K562 (cell line): ENCODE measurements around the gene SIAE. TPM values are rescaled to one million over a fixed set of nuclear protein-coding genes. Genes with fewer than 3 reads are reported as not detected.

Experiments
- ARID1B ChIP-seq: fragments of 450-650 bp; IDR thresholded peaks from 2 replicates; pipeline ENCODE4 v1.6.1; 2016; ENCODE audit warnings: antibody characterized with exemption, mild to moderate bottlenecking, inconsistent platforms
- CCNT2 ChIP-seq: IDR thresholded peaks from 2 replicates; pipeline ENCODE4 v1.6.1; 2011; ENCODE audit warnings: borderline replicate concordance, low read depth, mild to moderate bottlenecking, moderate library complexity, mixed read lengths, low read length; ENCODE audit not compliant: insufficient read length; ENCODE audit errors: extremely low read depth
- DIDO1 ChIP-seq: fragments of 450-650 bp; IDR thresholded peaks from 2 replicates; pipeline ENCODE4 v1.6.1; 2016; ENCODE audit warnings: low read depth, missing biosample characterization, missing genetic modification characterization
- JUND ChIP-seq, 2 experiments: IDR thresholded peaks; 2 replicates in 1 of 2; 3 replicates in 1 of 2; pipeline ENCODE4 v1.6.1; 2011; ENCODE audit warnings: borderline replicate concordance in 2 of 2, low read depth in 2 of 2, low read length in 2 of 2, improper control_type of control experiment in 1 of 2, missing biosample characterization in 1 of 2, missing genetic modification characterization in 1 of 2, missing genetic modification reagents in 1 of 2
- KLF16 ChIP-seq: IDR thresholded peaks from 2 replicates; pipeline ENCODE4 v1.6.1; 2016; ENCODE audit warnings: antibody characterized with exemption
- MAFK ChIP-seq: IDR thresholded peaks from 2 replicates; pipeline ENCODE4 v1.6.1; 2011; ENCODE audit warnings: low read length, improper control_type of control experiment
- MTA3 ChIP-seq: fragments of 450-650 bp; formaldehyde crosslinking; IDR thresholded peaks from 2 replicates; pipeline ENCODE4 v1.6.1; 2017; ENCODE audit warnings: mild to moderate bottlenecking, borderline replicate concordance
- NBN ChIP-seq: fragments of 450-650 bp; IDR thresholded peaks from 2 replicates; pipeline ENCODE4 v1.6.1; 2016; ENCODE audit warnings: low read depth, mild to moderate bottlenecking
- NFE2 ChIP-seq: IDR thresholded peaks from 2 replicates; pipeline ENCODE4 v1.6.1; 2014; ENCODE audit warnings: antibody characterized with exemption, low read depth
- NFE2L1 ChIP-seq: fragments of 450-650 bp; IDR thresholded peaks from 2 replicates; pipeline ENCODE4 v1.6.1; 2016; ENCODE audit warnings: missing genetic modification characterization, low read depth, mild to moderate bottlenecking, missing compliant biosample characterization, moderate library complexity, borderline replicate concordance
- PBX2 ChIP-seq, 2 experiments: IDR thresholded peaks in 1 of 2; conservative IDR thresholded peaks in 1 of 2; 2 replicates each; pipeline ENCODE4 v1.6.1; 2016; ENCODE audit warnings: low read depth in 2 of 2, mild to moderate bottlenecking in 1 of 2, missing compliant biosample characterization in 1 of 2, missing genetic modification characterization in 1 of 2, moderate library complexity in 1 of 2
- PKNOX1 ChIP-seq: fragments of 450-650 bp; IDR thresholded peaks from 2 replicates; pipeline ENCODE4 v1.6.1; 2016
- SMARCE1 ChIP-seq: fragments of 450-650 bp; IDR thresholded peaks from 2 replicates; pipeline ENCODE4 v1.7.1; 2016; ENCODE audit warnings: mild to moderate bottlenecking
- SNIP1 ChIP-seq: fragments of 450-650 bp; IDR thresholded peaks from 2 replicates; pipeline ENCODE4 v1.7.1; 2017; ENCODE audit warnings: low read depth, mild to moderate bottlenecking
- TCF7 ChIP-seq: sonication (generic); IDR thresholded peaks from 2 replicates; pipeline ENCODE4 v1.6.1; 2016; ENCODE audit warnings: antibody characterized with exemption, borderline replicate concordance
- TRIM24 ChIP-seq, 2 experiments: fragments of 450-650 bp; IDR thresholded peaks; 2 replicates each; pipeline ENCODE4 v1.6.1; 2016
- TSHZ1 ChIP-seq: fragments of 250-450 bp; sonication (Bioruptor Pico); IDR thresholded peaks from 2 replicates; pipeline ENCODE4 v1.4.0; 2020; ENCODE audit warnings: mild to moderate bottlenecking, moderate library complexity
- ZFP30 ChIP-seq: fragments of 250-450 bp; sonication (Bioruptor Pico); IDR thresholded peaks from 2 replicates; pipeline ENCODE4 v1.8.0; 2022; ENCODE audit warnings: moderate library complexity, mild to moderate bottlenecking, inconsistent platforms, borderline replicate concordance
- ZNF184 ChIP-seq: sonication (generic); formaldehyde crosslinking; IDR thresholded peaks from 2 replicates; pipeline ENCODE4 v1.5.0; 2020; ENCODE audit warnings: missing genetic modification reagents
- ZNF316 ChIP-seq: fragments of 450-650 bp; IDR thresholded peaks from 2 replicates; pipeline ENCODE4 v1.6.1; 2016
- polyA plus RNA-seq, 8 experiments: library from polyadenylated mRNA; depleted of rRNA in 4 of 8; stranded (reverse) in 5 of 8; unstranded in 3 of 8; fragments of >200 nt; fragmentation: Nextera tagmentation in 2 of 8; fragmentation: Illumina TruSeq in 1 of 8; extraction: Ambion mirVana in 2 of 8; extraction: Trizol in 1 of 8; gene quantifications; 2 replicates each; pipeline versions ENCODE4 v1.2.1 to v1.2.3, GENCODE V29; 2011 to 2014; ENCODE audit warnings: inconsistent platforms in 1 of 8, missing spikeins in 1 of 8
- total RNA-seq, 7 experiments: library from RNA; depleted of rRNA in 6 of 7; stranded (reverse); fragments of >200 nt in 6 of 7; fragmentation: Illumina TruSeq in 2 of 7; extraction: Trizol in 2 of 7; gene quantifications; 2 replicates each; pipeline versions ENCODE4 v1.2.1 to v1.2.3, GENCODE V29; 2011 to 2021; ENCODE audit warnings: low replicate concordance in 1 of 7

The SIAE gene
- total and polyA plus RNA-seq, 9 of the 15 experiments (the other 6 are each of a cell fraction or from before 2014, with no cell fraction given), result 0.89 to 9.6 (median 3.7) TPM

- TF ChIP-seq NFE2L1 (peak; percentile 65; the same call in 1 of the 2 replicates), ZNF184 (CRISPR knock-in tag) (no peak), PBX2 (CRISPR knock-in tag; IDR thresholded peaks at IDR 0.05; ENCODE audit: low read depth) (peak; percentile 72), PBX2 (tag; conservative IDR thresholded peaks at IDR 0.05; ENCODE audit: low read depth) (peak; percentile 99), CCNT2 (no peak), DIDO1 (tag) (no peak), TSHZ1 (CRISPR knock-in tag) (no peak), ZFP30 (CRISPR knock-in tag) (no peak), ZNF316 (peak; percentile 100), ARID1B (peak; percentile 76), JUND (IDR thresholded peaks at IDR 0.05; ENCODE audit: borderline replicate concordance, low read depth, low read length) (peak; percentile 85; the same call in 1 of the 2 replicates), JUND (tag; IDR thresholded peaks at IDR 0.05; ENCODE audit: borderline replicate concordance, low read depth, low read length) (peak; percentile 85), MTA3 (no peak), TCF7 (no peak), NFE2 (peak; percentile 90), PKNOX1 (peak; percentile 96), SNIP1 (no peak), TRIM24 (IDR thresholded peaks at IDR 0.05) (peak; percentile 61 to 77; a peak in 2 of 4 replicates), NBN (peak; percentile 45; the same call in 1 of the 2 replicates), KLF16 (no peak), SMARCE1 (peak; percentile 65), MAFK (peak; percentile 100)
Measured at GRCh38 chr11:124608147-124608546, 65.4 kb downstream of the SIAE start (continued).
